ENCODE measurements around the gene DDC.

DDC gene

GRCh38 chr7:50455658-50456057, 109.5 kb downstream of the DDC start:
- Mint-ChIP-seq H3K27me3 (peaks cover 20 to 41% of the 10 kb centered on the region in 2 donors), H3K4me1 (ENCODE audit: low read depth in 2 of 2) (peaks cover 4 to 7% of the 10 kb centered on the region in 2 donors), H3K36me3 (ENCODE audit: insufficient read depth) (peaks cover 3% of the 10 kb centered on the region), H3K4me3 (no peak overlapping the region), H3K9me3 (no peaks in the 10 kb centered on the region), H3K27ac (no peak overlapping the region)
- DNase-seq (no peak), ATAC-seq (replicated peaks) (no peak)

DNA sequence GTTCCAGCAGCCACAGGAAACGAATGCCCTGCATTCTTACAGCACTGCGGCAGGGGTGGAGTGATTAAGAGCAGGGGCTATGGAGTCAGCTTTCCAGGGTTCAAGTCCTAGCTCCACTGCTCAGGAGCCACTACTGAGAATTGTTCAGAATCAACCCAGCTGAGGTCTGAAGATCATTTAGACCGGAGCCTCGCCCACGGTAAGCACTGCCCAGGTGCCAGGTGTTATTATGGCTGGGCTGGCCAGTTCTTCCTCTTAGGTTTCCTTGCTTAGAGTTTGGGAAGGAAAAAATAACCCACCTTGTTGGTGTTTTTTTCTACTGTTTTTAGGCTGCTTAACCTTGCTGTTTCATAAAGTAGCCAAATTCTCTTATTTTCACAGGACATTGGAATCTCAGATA, 110.2 kb downstream of the DDC start:
- Mint-ChIP-seq H3K4me1 (ENCODE audit: low read depth in 2 of 2) (peaks cover 10 to 13% of the 10 kb centered on the region in 2 donors), H3K36me3 (ENCODE audit: insufficient read depth) (peaks cover 6% of the 10 kb centered on the region), H3K27me3 (peaks cover 20 to 41% of the 10 kb centered on the region in 2 donors), H3K9me3 (no peaks in the 10 kb centered on the region), H3K27ac (no peak overlapping the region), H3K4me3 (no peak overlapping the region)
- ATAC-seq (replicated peaks), result no peak
- DNase-seq, result no peak

DNA sequence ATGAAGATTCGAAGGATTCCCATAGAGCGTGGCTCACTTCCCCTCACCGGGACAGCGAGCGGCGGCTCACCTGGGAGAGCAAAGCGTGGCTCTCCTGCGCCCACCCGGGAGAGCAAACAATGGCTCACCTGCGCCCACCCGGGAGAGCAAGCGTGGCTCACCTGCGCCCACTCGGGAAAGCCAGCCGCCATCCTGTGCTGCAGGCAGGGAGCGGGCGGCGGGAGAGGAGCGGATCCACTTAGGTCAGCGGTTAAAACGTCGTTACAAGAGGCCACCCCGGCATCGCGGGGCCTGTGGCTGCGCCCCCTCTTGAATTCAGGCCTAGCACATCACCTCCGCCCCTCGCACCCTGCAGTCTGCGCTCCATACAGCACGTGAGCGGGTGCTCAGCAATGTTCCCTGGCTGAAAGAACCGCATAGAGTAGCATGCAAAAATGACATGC, 114.6 kb downstream of the DDC start:
- ATAC-seq (replicated peaks) (peak; percentile 18), DNase-seq (peak in 1 of 3 experiments; percentile 15)
- Mint-ChIP-seq H3K27me3 (peaks cover 11 to 21% of the 10 kb centered on the region in 2 donors), H3K4me1 (ENCODE audit: low read depth in 2 of 2) (peaks cover 19% of the 10 kb centered on the region in 2 donors), H3K27ac (peak overlapping the region; percentile 91 to 97), H3K9me3 (no peaks in the 10 kb centered on the region), H3K4me3 (peak overlapping the region; percentile 89 to 92), H3K36me3 (ENCODE audit: insufficient read depth) (peaks cover 17% of the 10 kb centered on the region)

DNA sequence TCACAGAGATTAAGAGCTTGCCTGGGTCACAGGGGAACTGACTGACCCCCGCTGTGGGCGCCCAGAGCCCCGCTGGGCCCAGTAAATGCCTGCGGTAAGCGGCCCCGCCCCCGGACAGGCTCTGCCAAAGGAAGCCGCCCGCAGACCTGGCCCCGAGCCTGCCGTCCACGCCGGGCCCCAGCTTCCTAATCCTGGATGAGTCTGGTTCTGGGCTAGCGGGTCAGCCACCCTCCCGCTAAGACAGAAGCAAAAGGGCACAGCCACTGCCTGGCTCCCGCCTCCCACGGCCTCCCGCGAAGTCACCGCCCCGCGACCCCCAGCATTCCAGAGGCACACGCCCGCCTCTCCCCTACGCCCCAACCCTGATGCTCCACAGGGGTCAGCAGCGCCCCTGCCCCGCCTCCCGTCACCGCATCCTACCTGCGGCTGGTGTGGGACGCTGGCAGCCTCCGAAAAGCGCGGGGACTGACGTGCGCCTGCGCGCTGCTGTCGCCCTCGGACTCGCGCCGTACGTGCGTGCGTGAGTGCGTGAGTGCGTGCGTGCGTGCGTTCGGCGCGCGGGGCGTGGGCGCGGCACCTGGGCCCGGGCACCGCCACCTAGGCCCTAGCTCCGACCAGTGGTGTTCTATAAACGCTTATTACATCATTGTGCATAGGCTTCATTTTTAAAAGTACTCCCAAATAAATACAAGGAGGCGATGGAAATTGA, 115.2 kb downstream of the DDC start, which contains the start of gene FIGNL1:
Gene FIGNL1, minus strand, starts transcription at position 470 of the 709 bp plus-strand sequence. CDS start 3,063 bp downstream, outside the sequence.
- no peaks in the 10 kb centered on the region for H3K9me3 Mint-ChIP-seq
- DNase-seq (peak; percentile 66 to 72 (median 67)), ATAC-seq (replicated peaks) (peak; percentile 95)
- peaks cover 17% of the 10 kb centered on the region for H3K36me3 Mint-ChIP-seq (ENCODE audit: insufficient read depth)
- H3K4me3 Mint-ChIP-seq, result peak within 1 kb of the TSS; percentile 89 to 92
- H3K27ac Mint-ChIP-seq, result peak within 1 kb of the TSS; percentile 91 to 97
- peaks cover 19% of the 10 kb centered on the region in 2 donors for H3K4me1 Mint-ChIP-seq (ENCODE audit: low read depth in 2 of 2)
- peaks cover 6 to 15% of the 10 kb centered on the region in 2 donors for H3K27me3 Mint-ChIP-seq

DNA sequence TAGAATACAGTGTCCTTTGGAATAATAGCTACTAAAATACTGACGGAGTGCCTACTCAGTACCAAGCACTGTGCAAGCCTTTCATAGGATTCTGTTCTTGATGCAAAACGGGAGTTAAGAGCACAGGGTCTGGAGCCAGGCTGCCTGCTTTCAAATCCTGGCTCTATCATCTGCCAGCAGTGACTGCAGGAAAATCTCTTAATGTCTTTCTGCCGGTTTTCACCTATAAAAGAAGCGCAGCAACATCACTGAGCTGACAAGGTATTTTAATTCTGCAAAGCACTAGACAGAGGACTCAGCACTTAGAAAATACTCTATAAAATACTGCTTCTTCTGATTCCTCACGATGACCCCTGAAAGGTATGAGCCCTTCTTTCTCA, 115.7 kb downstream of the DDC start:
- no peaks in the 10 kb centered on the region for H3K9me3 Mint-ChIP-seq
- peaks cover 19% of the 10 kb centered on the region for H3K36me3 Mint-ChIP-seq (ENCODE audit: insufficient read depth)
- H3K27ac Mint-ChIP-seq, result peak overlapping the region; percentile 91 to 97
- peak overlapping the region; percentile 89 to 92 for H3K4me3 Mint-ChIP-seq
- no peak for DNase-seq
- ATAC-seq (replicated peaks), result no peak
- H3K27me3 Mint-ChIP-seq, result peaks cover 6 to 9% of the 10 kb centered on the region in 2 donors
- peaks cover 19% of the 10 kb centered on the region in 2 donors for H3K4me1 Mint-ChIP-seq (ENCODE audit: low read depth in 2 of 2)

DNA sequence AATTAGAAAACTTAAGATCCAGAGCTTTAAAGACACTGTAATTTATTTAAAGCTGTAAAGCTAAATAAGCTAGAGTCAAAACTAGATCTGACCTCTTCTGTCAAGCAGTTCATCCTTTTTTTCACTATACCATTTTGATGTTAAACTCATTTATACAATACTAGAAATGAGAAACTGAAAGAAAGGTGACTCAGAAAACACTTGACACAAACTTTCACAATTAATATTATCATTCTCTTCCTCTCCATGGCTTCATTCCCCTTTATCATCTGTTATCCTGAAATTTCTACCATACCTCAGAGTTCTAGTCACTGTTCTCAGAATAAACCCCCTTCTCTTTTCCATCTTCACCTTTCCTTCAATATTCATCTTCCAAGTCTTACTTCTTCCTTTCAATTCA, 116.4 kb downstream of the DDC start:
- H3K9me3 Mint-ChIP-seq, result no peaks in the 10 kb centered on the region
- DNase-seq, result no peak
- peak overlapping the region in 1 of 2 donors; percentile 92 for H3K4me3 Mint-ChIP-seq
- peaks cover 6 to 7% of the 10 kb centered on the region in 2 donors for H3K27me3 Mint-ChIP-seq
- peaks cover 26% of the 10 kb centered on the region for H3K36me3 Mint-ChIP-seq (ENCODE audit: insufficient read depth)
- peak overlapping the region in 1 of 2 donors; percentile 44 for H3K27ac Mint-ChIP-seq
- H3K4me1 Mint-ChIP-seq (ENCODE audit: low read depth in 2 of 2), result peaks cover 19% of the 10 kb centered on the region in 2 donors
- ATAC-seq (replicated peaks), result no peak

DNA sequence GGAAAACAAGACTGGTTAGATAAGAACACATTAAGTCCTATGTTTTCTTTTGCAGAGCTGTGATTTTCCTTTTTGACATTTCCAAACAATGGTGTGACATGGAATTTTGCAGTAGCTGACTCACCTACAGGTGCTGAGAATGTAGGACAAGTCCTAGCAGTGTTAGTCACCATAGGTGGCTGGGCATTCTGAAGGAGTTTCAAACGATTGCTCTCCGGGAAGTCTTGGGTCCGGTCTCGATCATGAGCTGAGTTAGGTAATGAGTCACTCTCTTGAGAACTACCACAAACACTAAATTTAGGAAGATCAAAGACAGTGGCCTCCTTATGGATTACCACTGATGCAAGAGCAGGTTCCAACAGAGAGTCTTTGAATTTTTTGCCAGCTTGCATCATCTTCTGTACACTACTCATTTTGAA, 118.7 kb downstream of the DDC start:
- H3K27me3 Mint-ChIP-seq, result no peaks in the 10 kb centered on the region
- H3K27ac Mint-ChIP-seq, result no peak overlapping the region
- no peak overlapping the region for H3K4me3 Mint-ChIP-seq
- H3K9me3 Mint-ChIP-seq, result no peaks in the 10 kb centered on the region
- H3K36me3 Mint-ChIP-seq (ENCODE audit: insufficient read depth), result peaks cover 33% of the 10 kb centered on the region
- no peak for DNase-seq
- H3K4me1 Mint-ChIP-seq (ENCODE audit: low read depth in 2 of 2), result peaks cover 19% of the 10 kb centered on the region in 2 donors
- ATAC-seq (replicated peaks), result no peak

DNA sequence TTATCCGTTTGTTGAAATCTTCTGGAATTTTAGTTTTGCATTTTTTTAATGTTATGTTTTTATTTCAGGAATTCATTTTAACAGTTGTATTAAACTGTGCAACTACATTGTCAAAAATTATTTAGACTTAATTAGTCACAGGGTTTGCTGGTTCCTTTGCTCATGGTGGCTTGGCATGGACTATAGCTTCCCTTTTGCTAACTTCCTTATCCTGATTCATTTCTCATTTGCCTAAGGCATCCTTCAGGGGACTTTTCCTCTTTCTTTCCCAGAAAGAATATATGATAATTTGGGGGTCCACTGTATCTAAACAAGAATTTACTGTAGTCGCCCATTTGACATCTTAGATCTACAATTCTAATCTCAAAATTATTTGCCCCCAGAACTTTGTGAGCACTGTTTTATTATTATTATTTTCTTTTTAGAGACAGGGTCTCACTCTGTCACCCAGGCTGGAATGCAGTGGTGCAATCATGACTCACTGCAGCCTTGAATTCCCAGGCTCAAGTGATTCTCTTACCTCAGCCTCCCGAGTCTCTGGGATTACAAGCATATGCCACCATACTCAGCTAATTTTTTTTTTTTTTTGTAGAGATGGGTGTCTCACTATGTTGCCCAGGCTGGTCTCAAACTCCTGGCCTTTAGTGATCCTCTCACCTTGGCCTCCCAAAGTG, 128.9 kb downstream of the DDC start:
- no peaks in the 10 kb centered on the region for H3K9me3 Mint-ChIP-seq
- H3K27ac Mint-ChIP-seq, result no peak overlapping the region
- ATAC-seq (replicated peaks), result no peak
- peaks cover 5% of the 10 kb centered on the region for H3K36me3 Mint-ChIP-seq (ENCODE audit: insufficient read depth)
- H3K27me3 Mint-ChIP-seq, result no peaks in the 10 kb centered on the region
- no peak overlapping the region for H3K4me3 Mint-ChIP-seq
- H3K4me1 Mint-ChIP-seq (ENCODE audit: low read depth in 2 of 2), result no peaks in the 10 kb centered on the region
- DNase-seq, result no peak

DNA sequence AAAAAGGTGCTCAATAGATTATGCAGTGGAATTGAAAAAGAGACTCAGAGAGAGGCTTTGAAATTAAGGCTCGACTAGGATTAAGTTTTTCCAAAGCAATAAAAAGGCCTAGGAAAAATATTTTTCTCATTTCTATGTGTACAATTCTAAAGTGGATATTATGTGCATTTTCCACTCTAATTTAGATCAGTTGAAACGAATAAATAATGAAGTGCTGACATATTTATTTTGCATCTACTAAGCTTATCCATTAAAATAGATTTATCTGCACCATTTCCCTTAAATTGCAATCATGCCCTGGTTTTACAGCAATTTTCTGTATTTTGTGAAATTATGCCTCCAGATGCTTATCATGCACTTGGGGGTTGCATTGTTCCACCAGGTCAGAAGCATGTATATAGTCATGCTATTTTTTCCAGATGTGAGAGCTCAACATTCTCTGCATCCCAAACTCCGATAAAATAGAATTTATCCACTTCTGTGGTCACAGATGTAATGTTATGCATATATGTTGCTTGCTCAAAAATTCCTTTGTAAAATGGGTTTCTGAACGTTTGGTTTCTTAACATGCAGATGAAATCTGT, 133.4 kb downstream of the DDC start:
- no peaks in the 10 kb centered on the region for H3K9me3 Mint-ChIP-seq
- no peak overlapping the region for H3K27ac Mint-ChIP-seq
- H3K27me3 Mint-ChIP-seq, result no peaks in the 10 kb centered on the region
- no peaks in the 10 kb centered on the region for H3K4me1 Mint-ChIP-seq (ENCODE audit: low read depth in 2 of 2)
- no peaks in the 10 kb centered on the region for H3K36me3 Mint-ChIP-seq (ENCODE audit: insufficient read depth)
- DNase-seq (no peak), ATAC-seq (replicated peaks) (no peak)
- H3K4me3 Mint-ChIP-seq, result no peak overlapping the region

- Mint-ChIP-seq H3K36me3 (ENCODE audit: insufficient read depth) (no peaks in the 10 kb centered on the region), H3K4me3 (no peak overlapping the region), H3K27ac (no peak overlapping the region), H3K9me3 (no peaks in the 10 kb centered on the region), H3K4me1 (ENCODE audit: low read depth in 2 of 2) (no peaks in the 10 kb centered on the region), H3K27me3 (no peaks in the 10 kb centered on the region)
- DNase-seq, result no peak
- ATAC-seq (replicated peaks), result no peak
These were observed 133.9 kb downstream of the DDC start for GRCh38 chr7:50431316-50431715.

GRCh38 chr7:50428911-50429310, 136.3 kb downstream of the DDC start:
- no peaks in the 10 kb centered on the region for H3K27me3 Mint-ChIP-seq
- no peak overlapping the region for H3K27ac Mint-ChIP-seq
- DNase-seq (no peak), ATAC-seq (replicated peaks) (no peak)
- H3K9me3 Mint-ChIP-seq, result no peaks in the 10 kb centered on the region
- H3K4me3 Mint-ChIP-seq, result no peak overlapping the region
- H3K4me1 Mint-ChIP-seq (ENCODE audit: low read depth in 2 of 2), result no peaks in the 10 kb centered on the region
- no peaks in the 10 kb centered on the region for H3K36me3 Mint-ChIP-seq (ENCODE audit: insufficient read depth)

DNA sequence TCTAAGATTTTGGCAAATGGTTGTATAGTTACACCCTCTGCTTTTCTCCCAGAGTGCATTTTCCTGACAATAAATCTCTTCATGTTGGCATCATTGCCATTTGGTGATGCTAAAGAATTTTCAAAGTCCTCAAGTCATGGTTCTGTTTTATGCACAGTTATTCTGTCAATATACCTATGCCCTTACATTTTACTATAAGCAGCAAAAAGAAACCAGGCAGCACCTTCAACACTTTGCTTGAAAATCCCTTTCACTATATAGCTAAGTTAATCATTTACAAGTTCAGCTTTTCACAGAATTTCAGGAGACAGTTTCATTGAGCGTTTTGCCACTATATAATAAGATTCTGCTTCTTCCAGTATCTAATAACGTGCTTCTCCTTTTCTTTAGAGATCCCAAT, 137.7 kb downstream of the DDC start:
- H3K27me3 Mint-ChIP-seq, result no peaks in the 10 kb centered on the region
- no peaks in the 10 kb centered on the region for H3K4me1 Mint-ChIP-seq (ENCODE audit: low read depth in 2 of 2)
- no peaks in the 10 kb centered on the region for H3K9me3 Mint-ChIP-seq
- no peak overlapping the region for H3K4me3 Mint-ChIP-seq
- no peak for DNase-seq
- no peak overlapping the region for H3K27ac Mint-ChIP-seq
- no peaks in the 10 kb centered on the region for H3K36me3 Mint-ChIP-seq (ENCODE audit: insufficient read depth)
- ATAC-seq (replicated peaks), result no peak

DNA sequence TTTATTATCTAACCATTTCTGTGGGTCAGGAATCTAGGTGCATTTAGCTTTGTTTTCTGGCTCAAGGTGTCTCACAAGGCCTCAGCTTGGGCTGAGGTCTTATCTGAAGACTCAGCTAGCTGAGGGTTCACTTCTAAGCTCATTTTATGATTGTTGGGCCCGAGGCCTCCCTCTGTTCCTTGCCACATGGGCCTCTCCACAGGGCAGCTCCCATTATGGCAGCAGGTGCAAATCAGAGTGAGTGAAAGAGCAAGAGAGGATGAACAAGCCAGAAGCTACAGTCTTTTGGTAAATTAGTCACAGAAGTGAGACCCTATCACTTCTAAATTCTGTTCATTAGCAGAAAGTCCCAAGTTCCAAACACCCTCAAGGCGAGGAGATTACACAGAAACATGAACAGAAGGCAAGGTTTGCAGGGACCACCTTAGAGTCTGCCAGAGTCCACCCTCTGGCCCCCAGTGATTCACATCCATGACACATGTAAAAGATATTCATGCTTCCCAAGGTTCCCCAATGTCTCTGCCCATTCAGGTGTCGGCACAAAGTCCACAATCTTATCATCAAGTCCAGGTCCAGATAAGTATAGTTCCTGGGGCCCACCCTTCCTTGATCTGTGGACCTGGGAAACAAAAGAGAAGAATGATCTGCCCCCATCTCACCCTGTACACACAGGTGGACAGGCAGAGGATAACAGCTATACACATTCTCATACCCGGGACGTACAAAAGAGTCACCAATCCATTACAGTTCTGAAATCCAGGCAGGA, 138.7 kb downstream of the DDC start:
- no peaks in the 10 kb centered on the region for H3K4me1 Mint-ChIP-seq (ENCODE audit: low read depth in 2 of 2)
- H3K27me3 Mint-ChIP-seq, result no peaks in the 10 kb centered on the region
- no peak for DNase-seq
- no peak for ATAC-seq (replicated peaks)
- H3K27ac Mint-ChIP-seq, result no peak overlapping the region
- H3K36me3 Mint-ChIP-seq (ENCODE audit: insufficient read depth), result no peaks in the 10 kb centered on the region
- H3K4me3 Mint-ChIP-seq, result no peak overlapping the region
- H3K9me3 Mint-ChIP-seq, result no peaks in the 10 kb centered on the region

All from effector memory CD8-positive, alpha-beta T cell (primary cell).